ENCODE results near the gene PCYT1B. TPM values are rescaled to one million over a fixed set of nuclear protein-coding genes. Genes with fewer than 3 reads are reported as not detected.

Gene PCYT1B
- total and polyA plus RNA-seq, 2 of the 13 experiments (the other 11 are each of a cell fraction or from before 2014, with no cell fraction given) = 6.1 to 9.2 TPM

- peak; percentile 100 for TF ChIP-seq ZNF142 (CRISPR knock-in tag; IDR thresholded peaks at IDR 0.05)
- TF ChIP-seq ZBTB2 (CRISPR knock-in tag; IDR thresholded peaks at IDR 0.05; ENCODE audit: low read depth) = no peak
- no peak for TF ChIP-seq ZNF678 (CRISPR knock-in tag; IDR thresholded peaks at IDR 0.05)
- TF ChIP-seq SALL1 (CRISPR knock-in tag; IDR thresholded peaks at IDR 0.05) = peak; percentile 68
- no peak for TF ChIP-seq HMGA1 (CRISPR knock-in tag; conservative IDR thresholded peaks at IDR 0.05)
- peak; percentile 91 for TF ChIP-seq PHF20 (CRISPR knock-in tag; IDR thresholded peaks at IDR 0.05)
- no peak; the same call in 1 of the 2 replicates for TF ChIP-seq ZNF703 (CRISPR knock-in tag; IDR thresholded peaks at IDR 0.05; ENCODE audit: borderline replicate concordance)
- TF ChIP-seq ZNF605 (CRISPR knock-in tag; IDR thresholded peaks at IDR 0.05) = peak; percentile 97
- 0 out of 2 replicates have a peak, but pooled peaks have one; percentile 15 for TF ChIP-seq PRDM15 (CRISPR knock-in tag; IDR thresholded peaks at IDR 0.05)
- peak; percentile 71; the same call in 1 of the 2 replicates for TF ChIP-seq KDM5B (CRISPR knock-in tag; IDR thresholded peaks at IDR 0.05; ENCODE audit: borderline replicate concordance)
- TF ChIP-seq NKX3-1 (CRISPR knock-in tag; IDR thresholded peaks at IDR 0.05) = 0 out of 2 replicates have a peak, but pooled peaks have one; percentile 24
- TF ChIP-seq FOXO4 (CRISPR knock-in tag; conservative IDR thresholded peaks at IDR 0.05) = no peak
- TF ChIP-seq ZMYM2 (CRISPR knock-in tag; IDR thresholded peaks at IDR 0.05) = peak; percentile 52; the same call in 1 of the 2 replicates
- TF ChIP-seq SRY (CRISPR knock-in tag; IDR thresholded peaks at IDR 0.05) = peak; percentile 63; the same call in 1 of the 2 replicates
- no peak for TF ChIP-seq MIXL1 (CRISPR knock-in tag; IDR thresholded peaks at IDR 0.05)
- TF ChIP-seq TCF12 (IDR thresholded peaks at IDR 0.05) = no peak
- no peak for TF ChIP-seq TCF12 (CRISPR knock-in tag; IDR thresholded peaks at IDR 0.05)
- peak; percentile 79 for TF ChIP-seq KMT2B (CRISPR knock-in tag; IDR thresholded peaks at IDR 0.05)
Measured at GRCh38 chrX:24693453-24694202, 46.5 kb upstream of the PCYT1B start, which contains the start of gene POLA1 (continued).

All from HepG2 (cell line).